Right ventricle myocardium inferior (tissue), 1 donor: Measurements from ENCODE around the gene ZNF367. TPM values are rescaled to one million over a fixed set of nuclear protein-coding genes. Genes with fewer than 3 reads are reported as not detected.
A peak's percentile ranks its signal among the peaks of the same experiment; 100 is the strongest.
"Not testable (repeated sequence)": the region's sequence is repeated elsewhere in the genome, so short reads cannot be mapped to it uniquely, and the experiment has no call there.

Source experiments
- ATAC-seq: fragments of 200-7000 bp; cut with Tn5 transposase; one replicate; pipeline ENCODE4 v1.9.1; 2020; ENCODE audit warnings: mild to moderate bottlenecking, moderate library complexity
- DNase-seq: peaks from one replicate; pipeline ENCODE4 v3.0.0; 2021; ENCODE audit errors: missing footprints
- intact Hi-C: fragments of 100-400 bp; cut with DNase I; formaldehyde crosslinking; loops from one replicate; pipeline ENCODE4 v1.11.0; 2022
- total RNA-seq: library from RNA; stranded (reverse); fragmentation: NEBNext Ultra II Directional; extraction: Animal tissue kit (Norgen Biotek cat#: 25700); gene quantifications from one replicate; pipeline ENCODE4 v1.2.1, GENCODE V29; 2021
- donor health status: DM: no; HTN: yes; CAD: no; lungs with severe emphysema.

ZNF367 gene
- total RNA-seq, 1 donor from 2014 or later, result 4.3 TPM

DNA sequence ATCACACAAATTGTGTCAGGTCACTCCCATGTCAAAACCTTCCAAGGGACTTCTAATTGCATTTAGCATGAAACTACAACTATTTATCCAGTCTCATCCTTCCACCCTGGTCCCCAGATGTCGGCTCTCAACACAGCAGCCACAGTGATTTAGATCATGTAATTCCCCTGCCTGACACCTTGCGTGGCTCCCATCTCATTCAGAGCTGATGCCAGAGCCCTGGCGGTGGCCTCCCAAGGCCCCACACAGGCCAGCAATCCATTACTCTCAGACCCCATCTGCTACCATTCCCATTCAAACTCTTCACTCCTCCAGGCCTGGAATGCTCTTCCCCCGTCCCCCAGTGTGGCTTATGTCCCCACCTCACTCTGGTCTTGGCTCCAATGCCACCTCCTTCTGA is 37.0 kb downstream of the ZNF367 start:
- no peak for ATAC-seq
- DNase-seq, result no peak
- intact Hi-C loops, result loop anchor here (5.0 kb wide), 1 partner anchor 71 kb away; the partner anchor contains the start of gene HABP4

GRCh38 chr9:96379461-96379860 is 38.7 kb downstream of the ZNF367 start:
- ATAC-seq (no peak), DNase-seq (no peak)
- intact Hi-C loops, result no loop called here

GRCh38 chr9:96378187-96378586 is 40.0 kb downstream of the ZNF367 start:
- ATAC-seq, result no peak
- intact Hi-C loops, result no loop called here

GRCh38 chr9:96376891-96377874 is 41.0 kb downstream of the ZNF367 start:
- intact Hi-C loops, result no loop called here
- DNase-seq (no peak), ATAC-seq (peak; percentile 64)

More at GRCh38 chr9:96378187-96378586, 40.0 kb downstream of the ZNF367 start:
- no peak for DNase-seq

GRCh38 chr9:96375507-96375906 is 42.7 kb downstream of the ZNF367 start:
- DNase-seq, ATAC-seq, intact Hi-C loops: not testable (repeated sequence)

DNA sequence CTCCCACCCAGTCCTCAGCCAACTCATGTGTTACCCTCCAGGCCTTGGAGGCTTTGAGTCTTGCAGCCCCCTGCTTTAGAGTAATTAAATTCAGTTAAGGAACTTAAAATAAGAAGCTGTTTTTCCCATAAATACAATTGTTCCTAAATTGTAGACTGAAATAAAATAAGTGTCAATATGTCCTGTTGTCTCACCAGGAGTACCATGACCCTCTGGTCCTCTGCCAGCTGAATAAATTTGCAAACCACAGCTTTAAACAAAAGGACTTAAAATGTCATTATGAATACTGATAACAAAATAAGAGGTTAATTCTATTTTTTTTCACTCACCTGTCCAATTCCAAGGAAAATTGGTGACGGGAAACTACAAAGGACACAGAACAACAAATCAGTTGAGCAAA is 50.2 kb downstream of the ZNF367 start:
- intact Hi-C loops, result no loop called here
- no peak for DNase-seq
- no peak for ATAC-seq

- ATAC-seq, result no peak
- no peak for DNase-seq
- intact Hi-C loops, result no loop called here
These were observed 54.8 kb downstream of the ZNF367 start for GRCh38 chr9:96363175-96363967.

GRCh38 chr9:96362119-96362518 is 56.1 kb downstream of the ZNF367 start:
- ATAC-seq, DNase-seq, intact Hi-C loops: not testable (repeated sequence)

- DNase-seq (no peak), ATAC-seq (no peak)
- intact Hi-C loops, result no loop called here
These were observed 56.5 kb downstream of the ZNF367 start for GRCh38 chr9:96361668-96362067.

- intact Hi-C loops, result no loop called here
- ATAC-seq (no peak), DNase-seq (no peak)
These were observed 57.2 kb downstream of the ZNF367 start for GRCh38 chr9:96360976-96361375.

- DNase-seq, intact Hi-C loops, ATAC-seq: not testable (repeated sequence)
These were observed 57.6 kb downstream of the ZNF367 start for GRCh38 chr9:96360523-96360922.

DNA sequence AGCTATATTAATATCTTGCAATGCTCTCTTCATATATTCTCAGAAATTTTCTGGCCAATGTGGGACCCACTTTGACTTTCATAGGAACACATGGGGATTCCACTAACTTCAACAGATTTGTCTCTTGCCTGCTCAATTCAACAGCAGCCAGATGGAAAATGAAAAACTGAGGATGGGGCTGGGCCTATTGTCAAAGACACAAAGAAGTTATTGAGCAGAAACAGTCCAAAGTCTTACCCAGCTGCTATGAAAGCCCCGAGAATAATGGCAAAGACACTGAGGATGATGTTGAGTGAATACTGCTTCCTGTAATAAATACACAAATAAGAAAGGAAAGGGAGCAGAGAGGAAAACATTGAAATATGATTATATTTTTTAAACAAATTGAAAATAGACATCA is 67.3 kb downstream of the ZNF367 start:
- no peak for DNase-seq
- no peak for ATAC-seq
- intact Hi-C loops, result no loop called here

- intact Hi-C loops, result no loop called here
- DNase-seq (no peak), ATAC-seq (no peak)
These were observed 69.9 kb downstream of the ZNF367 start for GRCh38 chr9:96348261-96348660.

GRCh38 chr9:96345551-96345950 is 72.6 kb downstream of the ZNF367 start:
- ATAC-seq, result no peak
- no peak for DNase-seq
- intact Hi-C loops, result no loop called here

GRCh38 chr9:96344458-96345180 is 73.6 kb downstream of the ZNF367 start:
- ATAC-seq (peak; percentile 72), DNase-seq (no peak)
- intact Hi-C loops, result loop anchor here (5.0 kb wide), 1 partner anchor 73 kb away; the partner anchor contains the start of gene ZNF367

- intact Hi-C loops, result loop anchor here (5.0 kb wide), 1 partner anchor 74 kb away; the partner anchor contains the start of gene ZNF367
- DNase-seq, result no peak
- no peak for ATAC-seq
These were observed 74.4 kb downstream of the ZNF367 start for GRCh38 chr9:96343515-96344360.

GRCh38 chr9:96342571-96343245 is 75.5 kb downstream of the ZNF367 start:
- ATAC-seq, result no peak
- intact Hi-C loops, result loop anchor here (5.0 kb wide), 1 partner anchor 75 kb away; the partner anchor contains the start of gene ZNF367
- no peak for DNase-seq
